SK-N-SH (cell line): ENCODE measurements around the gene KCNJ12. TPM values are rescaled to one million over a fixed set of nuclear protein-coding genes. Genes with fewer than 3 reads are reported as not detected.

Experiments used
- CTCF ChIA-PET: fragments of 300-600, 350-600 bp; formaldehyde crosslinking; extraction: SDS; loops from one replicate; lab custom pipeline; 2021; lab: Yijun Ruan, JAX
- POLR2A ChIA-PET: fragments of 350-600 bp; sonication (Branson Sonifier 250); formaldehyde crosslinking; extraction: SDS; loops from one replicate; lab custom pipeline; 2020; ENCODE audit warnings: antibody characterized with exemption, inconsistent platforms; lab: Yijun Ruan, JAX
- DNase-seq: peaks from one replicate; pipeline ENCODE4 v3.0.0; 2012
- H2AFZ ChIP-seq: fragments of 200-600 bp; sonication (generic); 2 replicates; pipeline ENCODE4 v1.8.1; 2016; ENCODE audit warnings: antibody characterized with exemption, mild to moderate bottlenecking, low read depth
- H3F3A ChIP-seq: fragments of 200-600 bp; sonication (generic); replicated peaks from 2 replicates; pipeline ENCODE3; 2016; ENCODE audit warnings: antibody characterized with exemption, mild to moderate bottlenecking; ENCODE audit not compliant: insufficient read depth
- H3K27ac ChIP-seq, 2 experiments: fragments of 200-500 bp in 1 of 2; fragments of 200-600 bp in 1 of 2; sonication (Bioruptor generic) in 1 of 2; sonication (generic), shearing (Covaris generic) in 1 of 2; 2 replicates each; pipeline versions ENCODE4 v1.5.1 to v1.6.1; 2014 to 2016; ENCODE audit warnings: low read depth in 2 of 2, inconsistent platforms in 1 of 2, low read length in 1 of 2, mild to moderate bottlenecking in 1 of 2, mixed read lengths in 1 of 2
- H3K27me3 ChIP-seq: fragments of 200-600 bp; sonication (generic), shearing (Covaris generic); 2 replicates; pipeline ENCODE4 v1.6.1; 2016; ENCODE audit warnings: mixed run types; ENCODE audit not compliant: insufficient read depth
- H3K36me3 ChIP-seq, 2 experiments: fragments of 200-500 bp in 1 of 2; fragments of 200-600 bp in 1 of 2; sonication (Bioruptor generic) in 1 of 2; sonication (generic) in 1 of 2; replicated peaks in 1 of 2; 2 replicates each; pipeline versions ENCODE3 to v1.5.1; 2014 to 2016; ENCODE audit warnings: low read length in 1 of 2, mild to moderate bottlenecking in 1 of 2; ENCODE audit not compliant: insufficient read depth in 2 of 2, control insufficient read depth in 1 of 2
- H3K4me1 ChIP-seq, 2 experiments: fragments of 200-500 bp in 1 of 2; fragments of 200-600 bp in 1 of 2; sonication (Bioruptor generic) in 1 of 2; sonication (generic), shearing (Covaris generic) in 1 of 2; 2 replicates each; pipeline versions ENCODE4 v1.5.1 to v1.6.1; 2014 to 2016; ENCODE audit warnings: low read depth in 1 of 2, low read length in 1 of 2, mixed run types in 1 of 2; ENCODE audit not compliant: insufficient read depth in 2 of 2, control insufficient read depth in 1 of 2
- H3K4me2 ChIP-seq: fragments of 200-600 bp; sonication (generic), shearing (Covaris generic); 2 replicates; pipeline ENCODE4 v1.6.1; 2017; ENCODE audit warnings: mixed run types
- H3K4me3 ChIP-seq, 2 experiments: fragments of 200-500 bp in 1 of 2; fragments of 200-600 bp in 1 of 2; sonication (Bioruptor generic) in 1 of 2; sonication (generic), shearing (Covaris generic) in 1 of 2; 2 replicates each; pipeline versions ENCODE4 v1.5.1 to v1.8.1; 2014 to 2016; ENCODE audit warnings: low read depth in 2 of 2, inconsistent platforms in 1 of 2, low read length in 1 of 2, mild to moderate bottlenecking in 1 of 2, mixed read lengths in 1 of 2, moderate library complexity in 1 of 2
- H3K79me2 ChIP-seq: fragments of 200-600 bp; sonication (generic); 2 replicates; pipeline ENCODE4 v1.8.1; 2017; ENCODE audit warnings: mild to moderate bottlenecking; ENCODE audit not compliant: insufficient read depth
- H3K9ac ChIP-seq: fragments of 200-600 bp; sonication (generic); 2 replicates; pipeline ENCODE4 v1.6.1; 2017; ENCODE audit warnings: mixed run types
- H3K9me2 ChIP-seq: fragments of 200-600 bp; sonication (generic); 2 replicates; pipeline ENCODE4 v1.6.1; 2017; ENCODE audit warnings: mixed run types
- H3K9me3 ChIP-seq: fragments of 200-600 bp; sonication (generic); 2 replicates; pipeline ENCODE4 v1.6.1; 2017; ENCODE audit warnings: mixed run types, mild to moderate bottlenecking, moderate library complexity
- H4K20me1 ChIP-seq: fragments of 200-600 bp; sonication (generic); 2 replicates; pipeline ENCODE4 v1.6.1; 2017; ENCODE audit warnings: mild to moderate bottlenecking, mixed run types; ENCODE audit not compliant: insufficient read depth
- CHD2 ChIP-seq: fragments of 150-350 bp; IDR thresholded peaks from 2 replicates; pipeline ENCODE4 v1.6.1; 2018; ENCODE audit warnings: low read length; ENCODE audit not compliant: partially characterized antibody
- EP300 ChIP-seq, 2 experiments: IDR thresholded peaks; 2 replicates each; pipeline versions ENCODE4 v1.4.0 to v1.6.1; 2012; ENCODE audit warnings: borderline replicate concordance in 1 of 2, low read depth in 1 of 2, low read length in 1 of 2
- FOXJ3 ChIP-seq: sonication (generic); formaldehyde crosslinking; IDR thresholded peaks from 2 replicates; pipeline ENCODE4 v1.5.1; 2020; ENCODE audit warnings: mild to moderate bottlenecking, missing genetic modification reagents
- FOXM1 ChIP-seq: IDR thresholded peaks from 2 replicates; pipeline ENCODE4 v1.4.0; 2012; ENCODE audit warnings: low read depth, mild to moderate bottlenecking
- JUND ChIP-seq: IDR thresholded peaks from 2 replicates; pipeline ENCODE4 v1.4.0; 2012
- MXI1 ChIP-seq: IDR thresholded peaks from 2 replicates; pipeline ENCODE4 v1.6.1; 2012; ENCODE audit warnings: mild to moderate bottlenecking, low read depth, low read length, improper control_type of control experiment
- NFIC ChIP-seq: IDR thresholded peaks from 2 replicates; pipeline ENCODE4 v1.4.0; 2012; ENCODE audit warnings: borderline replicate concordance
- NRF1 ChIP-seq: IDR thresholded peaks from 2 replicates; pipeline ENCODE4 v1.6.1; 2012; ENCODE audit warnings: low read depth, mild to moderate bottlenecking, low read length
- PBX3 ChIP-seq: IDR thresholded peaks from 2 replicates; pipeline ENCODE4; 2012
- POLR2AphosphoS5 ChIP-seq: IDR thresholded peaks from 2 replicates; pipeline ENCODE4 v1.6.1; 2012; ENCODE audit warnings: low read depth, low read length
- RAD21 ChIP-seq: IDR thresholded peaks from 2 replicates; pipeline ENCODE4 v1.6.1; 2012; ENCODE audit warnings: mild to moderate bottlenecking, low read length
- RCOR1 ChIP-seq: fragments of 150-350 bp; IDR thresholded peaks from 2 replicates; pipeline ENCODE4 v1.6.1; 2017; ENCODE audit warnings: antibody characterized with exemption, low read length
- RFX5 ChIP-seq: IDR thresholded peaks from 2 replicates; pipeline ENCODE4 v1.6.1; 2012; ENCODE audit warnings: mild to moderate bottlenecking, improper control_type of control experiment, low read length
- RXRA ChIP-seq: IDR thresholded peaks from 2 replicates; pipeline ENCODE4 v1.4.0; 2012; ENCODE audit warnings: low read depth, mild to moderate bottlenecking, borderline replicate concordance
- SIN3A ChIP-seq: IDR thresholded peaks from 2 replicates; pipeline ENCODE4 v1.6.1; 2012; ENCODE audit warnings: low read depth, mild to moderate bottlenecking, low read length, moderate library complexity, borderline replicate concordance
- TAF1 ChIP-seq: IDR thresholded peaks from 2 replicates; pipeline ENCODE4 v1.6.1; 2012; ENCODE audit warnings: low read depth, mild to moderate bottlenecking, low read length, moderate library complexity, borderline replicate concordance
- TCF12 ChIP-seq: IDR thresholded peaks from 2 replicates; pipeline ENCODE4 v1.4.0; 2012
- TEAD4 ChIP-seq: IDR thresholded peaks from 2 replicates; pipeline ENCODE4 v1.4.0; 2012; ENCODE audit warnings: mild to moderate bottlenecking, borderline replicate concordance; ENCODE audit not compliant: insufficient read depth
- ZBTB33 ChIP-seq: IDR thresholded peaks from 2 replicates; pipeline ENCODE4 v1.4.0; 2012; ENCODE audit warnings: low read depth, borderline replicate concordance
- WGBS: methylation state at CpG from one replicate; pipeline ENCODE4 v1.1.6; 2017; ENCODE audit warnings: low lambda C conversion rate; 5-methylcytosine and 5-hydroxymethylcytosine counted together
- polyA plus RNA-seq, 3 experiments: library from polyadenylated mRNA; depleted of rRNA; stranded (reverse); fragments of >200 nt; gene quantifications; 2 replicates each; pipeline ENCODE4 v1.2.3, GENCODE V29; 2012
- TF ChIP-seq, protein P1 (sequence below): IDR thresholded peaks from 2 replicates; pipeline ENCODE4 v1.4.0; 2012; ENCODE audit warnings: low read depth
- TF ChIP-seq, protein P2 (sequence below): fragments of 150-350 bp; IDR thresholded peaks from 2 replicates; pipeline ENCODE4 v1.6.1; 2016; ENCODE audit warnings: mild to moderate bottlenecking, low read depth, low read length
- TF ChIP-seq, protein P3 (sequence below): fragments of 200-600 bp; sonication (generic); IDR thresholded peaks from 2 replicates; pipeline ENCODE4 v1.6.1; 2017; ENCODE audit warnings: antibody characterized with exemption, mild to moderate bottlenecking, moderate library complexity

Gene KCNJ12
- polyA plus RNA-seq, 1 of the 3 experiments (the other 2 are of a cell fraction), result 0.36 TPM

- no peaks in the 10 kb centered on the region for H3K36me3 ChIP-seq
- H3K4me1 ChIP-seq, result peaks cover 0 to 3% of the 10 kb centered on the region in 2 experiments; a peak in 1 of 4 replicates
- POLR2A ChIA-PET, result no interaction called here
- WGBS, result 80% methylated on average over 9 of the region's 9 CpGs
- H3K4me2 ChIP-seq, result no peak overlapping the region
- H3K27me3 ChIP-seq, result no peaks in the 10 kb centered on the region
- no peaks in the 10 kb centered on the region for H3K79me2 ChIP-seq
- CTCF ChIA-PET, result interaction anchor here (0.9 to 1.6 kb wide), 3 partner anchors 9 to 271 kb away, joined by 3 to 6 read pairs (median 3); no protein-coding TSS in a partner anchor
- no peaks in the 10 kb centered on the region for H3K9me3 ChIP-seq
- no peaks in the 10 kb centered on the region for H3F3A ChIP-seq
- no peak overlapping the region for H2AFZ ChIP-seq
- H3K27ac ChIP-seq, result no peak overlapping the region
- TF ChIP-seq RXRA (no peak), TCF12 (no peak), SIN3A (no peak), NFIC (no peak), JUND (no peak), PBX3 (no peak), RCOR1 (no peak), POLR2AphosphoS5 (no peak), FOXM1 (no peak), MXI1 (no peak), FOXJ3 (CRISPR knock-in tag) (no peak)
- TF ChIP-seq, protein P1, sequence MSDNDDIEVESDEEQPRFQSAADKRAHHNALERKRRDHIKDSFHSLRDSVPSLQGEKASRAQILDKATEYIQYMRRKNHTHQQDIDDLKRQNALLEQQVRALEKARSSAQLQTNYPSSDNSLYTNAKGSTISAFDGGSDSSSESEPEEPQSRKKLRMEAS, result no peak
- TF ChIP-seq, protein P2, sequence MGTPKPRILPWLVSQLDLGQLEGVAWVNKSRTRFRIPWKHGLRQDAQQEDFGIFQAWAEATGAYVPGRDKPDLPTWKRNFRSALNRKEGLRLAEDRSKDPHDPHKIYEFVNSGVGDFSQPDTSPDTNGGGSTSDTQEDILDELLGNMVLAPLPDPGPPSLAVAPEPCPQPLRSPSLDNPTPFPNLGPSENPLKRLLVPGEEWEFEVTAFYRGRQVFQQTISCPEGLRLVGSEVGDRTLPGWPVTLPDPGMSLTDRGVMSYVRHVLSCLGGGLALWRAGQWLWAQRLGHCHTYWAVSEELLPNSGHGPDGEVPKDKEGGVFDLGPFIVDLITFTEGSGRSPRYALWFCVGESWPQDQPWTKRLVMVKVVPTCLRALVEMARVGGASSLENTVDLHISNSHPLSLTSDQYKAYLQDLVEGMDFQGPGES, result no peak
- TF ChIP-seq, all 33 proteins: peak for 0
- Histone ChIP-seq H3K9ac (no peak overlapping the region), H3K4me3 (no peak overlapping the region), H3K9me2 (no peaks in the 10 kb centered on the region), H4K20me1 (no peaks in the 10 kb centered on the region)
- no peak for DNase-seq
These were observed 14.1 kb downstream of the KCNJ12 start for GRCh38 chr17:21390294-21390693.

GRCh38 chr17:21392266-21392665, 16.1 kb downstream of the KCNJ12 start:
- H4K20me1 ChIP-seq, result no peaks in the 10 kb centered on the region
- no peak overlapping the region for H3K9ac ChIP-seq
- POLR2A ChIA-PET, result no interaction called here
- H3F3A ChIP-seq, result no peaks in the 10 kb centered on the region
- 51% methylated on average over 5 of the region's 7 CpGs for WGBS
- H3K79me2 ChIP-seq, result no peaks in the 10 kb centered on the region
- H3K4me1 ChIP-seq, result peaks cover 0 to 9% of the 10 kb centered on the region in 2 experiments; a peak in 1 of 4 replicates
- H2AFZ ChIP-seq, result no peak overlapping the region
- CTCF ChIA-PET, result no interaction called here
- H3K4me3 ChIP-seq, result no peak overlapping the region
- no peak overlapping the region for H3K27ac ChIP-seq
- H3K36me3 ChIP-seq, result no peaks in the 10 kb centered on the region
- H3K9me3 ChIP-seq, result no peaks in the 10 kb centered on the region
- no peak for DNase-seq
- no peaks in the 10 kb centered on the region for H3K9me2 ChIP-seq
- H3K4me2 ChIP-seq, result no peak overlapping the region
- no peaks in the 10 kb centered on the region for H3K27me3 ChIP-seq
- TF ChIP-seq TAF1 (no peak), TEAD4 (no peak), POLR2AphosphoS5 (no peak), RFX5 (no peak), SIN3A (no peak), MXI1 (no peak), EP300 (IDR thresholded peaks at IDR 0.05; ENCODE audit: borderline replicate concordance in 1 of 2, low read depth in 1 of 2, low read length in 1 of 2) (no peak), RAD21 (no peak), RXRA (no peak), CHD2 (no peak), FOXJ3 (CRISPR knock-in tag) (no peak), FOXM1 (no peak), NRF1 (no peak), ZBTB33 (no peak)
- TF ChIP-seq, protein P3, sequence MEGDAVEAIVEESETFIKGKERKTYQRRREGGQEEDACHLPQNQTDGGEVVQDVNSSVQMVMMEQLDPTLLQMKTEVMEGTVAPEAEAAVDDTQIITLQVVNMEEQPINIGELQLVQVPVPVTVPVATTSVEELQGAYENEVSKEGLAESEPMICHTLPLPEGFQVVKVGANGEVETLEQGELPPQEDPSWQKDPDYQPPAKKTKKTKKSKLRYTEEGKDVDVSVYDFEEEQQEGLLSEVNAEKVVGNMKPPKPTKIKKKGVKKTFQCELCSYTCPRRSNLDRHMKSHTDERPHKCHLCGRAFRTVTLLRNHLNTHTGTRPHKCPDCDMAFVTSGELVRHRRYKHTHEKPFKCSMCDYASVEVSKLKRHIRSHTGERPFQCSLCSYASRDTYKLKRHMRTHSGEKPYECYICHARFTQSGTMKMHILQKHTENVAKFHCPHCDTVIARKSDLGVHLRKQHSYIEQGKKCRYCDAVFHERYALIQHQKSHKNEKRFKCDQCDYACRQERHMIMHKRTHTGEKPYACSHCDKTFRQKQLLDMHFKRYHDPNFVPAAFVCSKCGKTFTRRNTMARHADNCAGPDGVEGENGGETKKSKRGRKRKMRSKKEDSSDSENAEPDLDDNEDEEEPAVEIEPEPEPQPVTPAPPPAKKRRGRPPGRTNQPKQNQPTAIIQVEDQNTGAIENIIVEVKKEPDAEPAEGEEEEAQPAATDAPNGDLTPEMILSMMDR, result no peak
